GM20000 (cell line): ENCODE results near the gene TRIM10.

Experiments used
- DNase-seq: peaks from one replicate; pipeline ENCODE4 v3.0.0; 2012; ENCODE audit warnings: low spot score
- TF ChIP-seq, protein P1 (sequence below): IDR thresholded peaks from 2 replicates; pipeline ENCODE4 v1.5.1; 2012; ENCODE audit warnings: mild to moderate bottlenecking, control low read depth; ENCODE audit errors: extremely low read depth, missing control alignments

The TRIM10 gene

GRCh38 chr6:30150671-30151395, 10.2 kb downstream of the TRIM10 start:
- no peak for DNase-seq
- TF ChIP-seq, protein P1, sequence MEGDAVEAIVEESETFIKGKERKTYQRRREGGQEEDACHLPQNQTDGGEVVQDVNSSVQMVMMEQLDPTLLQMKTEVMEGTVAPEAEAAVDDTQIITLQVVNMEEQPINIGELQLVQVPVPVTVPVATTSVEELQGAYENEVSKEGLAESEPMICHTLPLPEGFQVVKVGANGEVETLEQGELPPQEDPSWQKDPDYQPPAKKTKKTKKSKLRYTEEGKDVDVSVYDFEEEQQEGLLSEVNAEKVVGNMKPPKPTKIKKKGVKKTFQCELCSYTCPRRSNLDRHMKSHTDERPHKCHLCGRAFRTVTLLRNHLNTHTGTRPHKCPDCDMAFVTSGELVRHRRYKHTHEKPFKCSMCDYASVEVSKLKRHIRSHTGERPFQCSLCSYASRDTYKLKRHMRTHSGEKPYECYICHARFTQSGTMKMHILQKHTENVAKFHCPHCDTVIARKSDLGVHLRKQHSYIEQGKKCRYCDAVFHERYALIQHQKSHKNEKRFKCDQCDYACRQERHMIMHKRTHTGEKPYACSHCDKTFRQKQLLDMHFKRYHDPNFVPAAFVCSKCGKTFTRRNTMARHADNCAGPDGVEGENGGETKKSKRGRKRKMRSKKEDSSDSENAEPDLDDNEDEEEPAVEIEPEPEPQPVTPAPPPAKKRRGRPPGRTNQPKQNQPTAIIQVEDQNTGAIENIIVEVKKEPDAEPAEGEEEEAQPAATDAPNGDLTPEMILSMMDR, result no peak

- TF ChIP-seq, protein P1, result no peak
- no peak for DNase-seq
Observed at GRCh38 chr6:30149858-30150550, 11.0 kb downstream of the TRIM10 start.

DNA sequence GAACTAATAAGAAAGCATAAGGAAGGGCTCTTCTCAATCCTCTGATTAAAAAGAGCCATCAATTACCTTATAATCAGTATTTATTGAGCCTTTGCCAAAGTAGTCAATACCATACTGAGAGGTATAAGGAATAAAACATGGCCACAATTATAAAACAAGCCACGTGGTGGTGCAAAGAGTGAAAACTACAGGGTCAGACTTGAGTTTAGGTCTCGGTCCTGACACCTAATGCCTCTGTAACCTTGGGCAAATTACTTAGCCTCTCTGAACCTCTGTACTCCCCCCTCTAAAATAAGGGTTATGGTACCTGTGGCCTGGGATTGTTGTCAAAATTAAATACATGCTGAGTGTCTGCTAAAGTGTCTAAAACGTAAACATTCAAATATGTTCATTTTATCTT, 11.8 kb downstream of the TRIM10 start:
- DNase-seq, result no peak
- TF ChIP-seq, protein P1, result no peak

GRCh38 chr6:30147096-30147495, 13.9 kb downstream of the TRIM10 start:
- DNase-seq, result no peak
- TF ChIP-seq, protein P1, result no peak

DNA sequence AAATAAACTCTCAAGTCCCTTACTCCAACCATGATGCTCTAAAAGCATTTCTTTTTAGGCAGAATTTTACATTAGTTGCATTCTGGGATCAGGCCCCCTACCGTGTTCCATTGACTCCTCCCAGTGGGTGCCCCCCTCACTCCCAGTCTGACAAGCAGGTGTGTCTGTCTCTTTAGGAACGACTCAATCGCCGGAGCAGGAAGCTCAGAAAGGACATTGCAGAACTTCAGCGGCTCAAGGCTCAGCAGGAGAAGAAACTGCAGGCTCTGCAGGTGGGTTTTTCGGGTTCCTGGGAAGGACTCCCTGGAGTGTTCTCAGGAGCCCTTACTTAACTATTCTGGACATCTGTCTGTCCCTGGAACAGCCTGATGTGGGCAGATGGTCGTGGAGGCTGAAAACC, 15.2 kb downstream of the TRIM10 start:
- DNase-seq, result no peak
- TF ChIP-seq, protein P1, result no peak

GRCh38 chr6:30144811-30145210, 16.2 kb downstream of the TRIM10 start:
- no peak for DNase-seq
- TF ChIP-seq, protein P1, result no peak

GRCh38 chr6:30143780-30144179, 17.2 kb downstream of the TRIM10 start:
- TF ChIP-seq, protein P1, result no peak
- DNase-seq, result no peak
